HL-60 (cell line): ENCODE results near the gene TMC8.

Source experiments
- DNase-seq, 2 experiments: peaks; one replicate each; pipeline ENCODE4 v3.0.0-alpha.2; 2010 to 2020; ENCODE audit warnings: low read depth in 1 of 2, low spot score in 1 of 2
- H3K27ac ChIP-seq: fragments of 250-450 bp; sonication (Bioruptor Pico); replicated peaks from 2 replicates; pipeline ENCODE4 v1.5.1; 2020; ENCODE audit warnings: mild to moderate bottlenecking, moderate library complexity
- H3K27me3 ChIP-seq: fragments of 250-450 bp; sonication (Bioruptor Pico); 2 replicates; pipeline ENCODE4 v1.5.1; 2021; ENCODE audit warnings: mild to moderate bottlenecking, moderate library complexity; ENCODE audit not compliant: insufficient read depth, poor library complexity, severe bottlenecking
- H3K4me3 ChIP-seq: replicated peaks from 2 replicates; pipeline ENCODE4 v1.5.1; 2011; ENCODE audit warnings: mild to moderate bottlenecking, control low read depth, low read length; ENCODE audit not compliant: insufficient read depth
- GABPA ChIP-seq: IDR thresholded peaks from 2 replicates; pipeline ENCODE4 v1.6.1; 2012; ENCODE audit warnings: low read depth
- POLR2AphosphoS5 ChIP-seq: IDR thresholded peaks from 2 replicates; pipeline ENCODE4 v1.6.1; 2012; ENCODE audit warnings: low read depth
- SPI1 ChIP-seq: IDR thresholded peaks from 2 replicates; pipeline ENCODE4 v1.6.1; 2012; ENCODE audit warnings: low read depth, mild to moderate bottlenecking, borderline replicate concordance
- TF ChIP-seq, protein P1 (sequence below): IDR thresholded peaks from 2 replicates; pipeline ENCODE4 v1.6.1; 2012; ENCODE audit warnings: low read depth; ENCODE audit not compliant: insufficient replicate concordance
- TF ChIP-seq, protein P2 (sequence below): IDR thresholded peaks from one replicate; pipeline ENCODE4 v1.5.1; 2011; ENCODE audit warnings: low read length, control low read depth, inconsistent platforms; ENCODE audit not compliant: insufficient read depth

TMC8 gene

DNA sequence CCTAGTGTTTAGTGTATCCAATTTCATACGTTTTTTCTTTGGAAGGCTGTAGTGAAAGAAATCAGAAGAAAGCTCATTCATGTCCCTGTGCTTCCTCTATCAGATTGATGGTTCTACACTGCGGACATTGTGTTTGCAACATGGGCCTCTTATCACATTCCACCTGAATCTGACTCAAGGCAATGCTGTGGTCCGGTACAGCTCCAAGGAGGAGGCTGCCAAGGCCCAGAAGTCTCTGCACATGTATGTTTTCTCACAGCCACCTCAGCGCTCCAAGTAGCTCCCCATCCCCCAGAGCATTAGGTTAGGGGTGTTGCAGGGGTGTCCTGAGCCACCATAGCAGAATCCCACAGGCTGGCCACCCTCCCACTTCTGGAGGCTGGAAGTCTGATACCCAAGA is 27.3 kb upstream of the TMC8 start:
- Histone ChIP-seq H3K27me3 (no peaks in the 10 kb centered on the region), H3K27ac (no peak overlapping the region), H3K4me3 (no peak overlapping the region)
- no peak for DNase-seq
- TF ChIP-seq, protein P1, sequence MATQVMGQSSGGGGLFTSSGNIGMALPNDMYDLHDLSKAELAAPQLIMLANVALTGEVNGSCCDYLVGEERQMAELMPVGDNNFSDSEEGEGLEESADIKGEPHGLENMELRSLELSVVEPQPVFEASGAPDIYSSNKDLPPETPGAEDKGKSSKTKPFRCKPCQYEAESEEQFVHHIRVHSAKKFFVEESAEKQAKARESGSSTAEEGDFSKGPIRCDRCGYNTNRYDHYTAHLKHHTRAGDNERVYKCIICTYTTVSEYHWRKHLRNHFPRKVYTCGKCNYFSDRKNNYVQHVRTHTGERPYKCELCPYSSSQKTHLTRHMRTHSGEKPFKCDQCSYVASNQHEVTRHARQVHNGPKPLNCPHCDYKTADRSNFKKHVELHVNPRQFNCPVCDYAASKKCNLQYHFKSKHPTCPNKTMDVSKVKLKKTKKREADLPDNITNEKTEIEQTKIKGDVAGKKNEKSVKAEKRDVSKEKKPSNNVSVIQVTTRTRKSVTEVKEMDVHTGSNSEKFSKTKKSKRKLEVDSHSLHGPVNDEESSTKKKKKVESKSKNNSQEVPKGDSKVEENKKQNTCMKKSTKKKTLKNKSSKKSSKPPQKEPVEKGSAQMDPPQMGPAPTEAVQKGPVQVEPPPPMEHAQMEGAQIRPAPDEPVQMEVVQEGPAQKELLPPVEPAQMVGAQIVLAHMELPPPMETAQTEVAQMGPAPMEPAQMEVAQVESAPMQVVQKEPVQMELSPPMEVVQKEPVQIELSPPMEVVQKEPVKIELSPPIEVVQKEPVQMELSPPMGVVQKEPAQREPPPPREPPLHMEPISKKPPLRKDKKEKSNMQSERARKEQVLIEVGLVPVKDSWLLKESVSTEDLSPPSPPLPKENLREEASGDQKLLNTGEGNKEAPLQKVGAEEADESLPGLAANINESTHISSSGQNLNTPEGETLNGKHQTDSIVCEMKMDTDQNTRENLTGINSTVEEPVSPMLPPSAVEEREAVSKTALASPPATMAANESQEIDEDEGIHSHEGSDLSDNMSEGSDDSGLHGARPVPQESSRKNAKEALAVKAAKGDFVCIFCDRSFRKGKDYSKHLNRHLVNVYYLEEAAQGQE: no peak
- TF ChIP-seq POLR2AphosphoS5 (no peak), SPI1 (no peak), GABPA (no peak)
- TF ChIP-seq, protein P2, sequence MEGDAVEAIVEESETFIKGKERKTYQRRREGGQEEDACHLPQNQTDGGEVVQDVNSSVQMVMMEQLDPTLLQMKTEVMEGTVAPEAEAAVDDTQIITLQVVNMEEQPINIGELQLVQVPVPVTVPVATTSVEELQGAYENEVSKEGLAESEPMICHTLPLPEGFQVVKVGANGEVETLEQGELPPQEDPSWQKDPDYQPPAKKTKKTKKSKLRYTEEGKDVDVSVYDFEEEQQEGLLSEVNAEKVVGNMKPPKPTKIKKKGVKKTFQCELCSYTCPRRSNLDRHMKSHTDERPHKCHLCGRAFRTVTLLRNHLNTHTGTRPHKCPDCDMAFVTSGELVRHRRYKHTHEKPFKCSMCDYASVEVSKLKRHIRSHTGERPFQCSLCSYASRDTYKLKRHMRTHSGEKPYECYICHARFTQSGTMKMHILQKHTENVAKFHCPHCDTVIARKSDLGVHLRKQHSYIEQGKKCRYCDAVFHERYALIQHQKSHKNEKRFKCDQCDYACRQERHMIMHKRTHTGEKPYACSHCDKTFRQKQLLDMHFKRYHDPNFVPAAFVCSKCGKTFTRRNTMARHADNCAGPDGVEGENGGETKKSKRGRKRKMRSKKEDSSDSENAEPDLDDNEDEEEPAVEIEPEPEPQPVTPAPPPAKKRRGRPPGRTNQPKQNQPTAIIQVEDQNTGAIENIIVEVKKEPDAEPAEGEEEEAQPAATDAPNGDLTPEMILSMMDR: no peak

DNA sequence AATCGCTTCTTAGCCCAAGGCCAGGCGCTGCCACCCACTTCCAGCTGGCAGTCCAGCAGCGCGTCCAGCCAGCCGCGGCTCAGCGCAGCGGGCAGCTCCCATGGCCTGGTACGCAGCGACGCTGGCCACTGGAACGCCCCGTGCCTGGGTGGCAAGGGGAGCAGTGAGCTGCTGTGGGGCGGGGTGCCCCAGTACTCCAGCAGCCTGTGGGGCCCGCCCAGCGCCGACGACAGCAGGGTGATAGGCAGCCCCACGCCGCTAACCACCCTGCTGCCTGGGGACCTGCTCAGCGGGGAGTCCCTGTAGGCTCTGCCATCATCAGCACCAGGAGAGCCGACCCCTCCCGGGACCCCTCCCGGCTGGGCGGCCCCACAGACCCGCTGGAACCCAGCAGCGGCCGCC is 26.0 kb upstream of the TMC8 start:
- TF ChIP-seq, protein P2: no peak
- TF ChIP-seq GABPA (no peak), SPI1 (no peak), POLR2AphosphoS5 (no peak)
- TF ChIP-seq, protein P1: no peak
- H3K4me3 ChIP-seq: no peak overlapping the region
- DNase-seq: no peak
- H3K27me3 ChIP-seq: no peaks in the 10 kb centered on the region
- no peak overlapping the region for H3K27ac ChIP-seq

DNA sequence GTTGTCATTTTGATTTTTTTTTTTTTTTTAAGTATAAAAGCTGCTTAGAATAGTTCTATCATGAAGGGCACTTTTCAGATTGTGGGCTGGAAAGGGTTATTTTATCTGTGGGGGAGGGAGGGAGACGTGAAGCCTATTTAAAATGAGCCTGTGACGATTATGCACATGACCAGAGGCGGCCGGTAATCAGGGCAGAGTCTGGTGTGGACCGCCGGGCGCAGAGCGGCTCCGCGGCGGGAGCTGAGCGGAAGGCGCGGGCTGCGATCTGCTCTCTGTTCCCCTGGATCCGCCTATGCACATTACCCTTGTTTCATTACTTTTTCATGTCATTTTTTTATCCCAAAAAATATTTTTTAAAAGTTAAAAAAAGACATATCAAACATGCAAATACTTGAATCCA is 25.5 kb upstream of the TMC8 start:
- TF ChIP-seq, protein P1: no peak
- TF ChIP-seq POLR2AphosphoS5 (no peak), GABPA (no peak), SPI1 (no peak)
- TF ChIP-seq, protein P2: no peak
- no peak for DNase-seq
- H3K4me3 ChIP-seq: no peak overlapping the region
- H3K27ac ChIP-seq: no peak overlapping the region
- no peaks in the 10 kb centered on the region for H3K27me3 ChIP-seq
